HCT116 (cell line): ENCODE data around the gene CFAP61. TPM values are rescaled to one million over a fixed set of nuclear protein-coding genes. Genes with fewer than 3 reads are reported as not detected.

Experiments used
- ATAC-seq: fragments of 200-7000 bp; cut with Tn5 transposase; 2 replicates; pipeline ENCODE4 v1.9.1; 2020; ENCODE audit warnings: mild to moderate bottlenecking, moderate library complexity
- BruUV-seq: library from RNA; stranded (reverse); fragments of 400-500 nt; replicated peaks from 2 replicates; lab custom pipeline; 2021; lab: Mats Ljungman, UMichigan
- CTCF ChIA-PET: fragments of 300-600 bp; sonication (Branson Sonifier 250); formaldehyde crosslinking; loops from one replicate; lab custom pipeline; 2021; ENCODE audit warnings: antibody characterized with exemption; lab: Charles Lee
- POLR2A ChIA-PET: fragments of 300-600, 350-600 bp; sonication (Branson Sonifier 250); formaldehyde crosslinking; loops from one replicate; lab custom pipeline; 2021; ENCODE audit warnings: antibody characterized with exemption; lab: Charles Lee
- RAD21 ChIA-PET, 2 experiments: fragments of 300-600 bp; sonication (Branson Sonifier 250); formaldehyde crosslinking; loops; one replicate each; lab custom pipeline; 2023; ENCODE audit warnings: low total read pairs in 2 of 2; ENCODE audit not compliant: uncharacterized antibody in 2 of 2, unreplicated experiment in 2 of 2, low non-redundant PET in 1 of 2; lab: Charles Lee
- DNase-seq: peaks from one replicate; pipeline ENCODE4 v3.0.0-alpha.2; 2010; ENCODE audit warnings: low read depth, low spot score
- H2AFZ ChIP-seq: fragments of 200-600 bp; shearing (Covaris generic), sonication (generic); 2 replicates; pipeline ENCODE4 v1.6.1; 2017; ENCODE audit warnings: low read depth, mixed run types, mixed read lengths, antibody characterized with exemption, low read length; ENCODE audit not compliant: poor library complexity, severe bottlenecking
- H3K27ac ChIP-seq: 2 replicates; pipeline ENCODE4 v1.5.1; 2012; ENCODE audit warnings: low read depth, low read length
- H3K27me3 ChIP-seq: fragments of 200-600 bp; sonication (generic); 2 replicates; pipeline ENCODE4 v1.6.1; 2016; ENCODE audit warnings: mixed run types, low read length, mixed read lengths; ENCODE audit not compliant: insufficient read depth
- H3K36me3 ChIP-seq, 2 experiments: fragments of 200-500 bp in 1 of 2; fragments of 200-600 bp in 1 of 2; sonication (Bioruptor generic) in 1 of 2; sonication (generic) in 1 of 2; 2 replicates each; pipeline versions ENCODE4 v1.5.1 to v1.6.1; 2014 to 2016; ENCODE audit warnings: low read length in 2 of 2, inconsistent platforms in 1 of 2, mixed read lengths in 1 of 2, mixed run types in 1 of 2; ENCODE audit not compliant: insufficient read depth in 2 of 2, control insufficient read depth in 1 of 2
- H3K4me1 ChIP-seq, 2 experiments: fragments of 200-600 bp in 1 of 2; sonication (generic) in 1 of 2; 2 replicates each; pipeline versions ENCODE4 v1.5.1 to v1.6.1; 2012 to 2017; ENCODE audit warnings: low read length in 2 of 2, inconsistent platforms in 1 of 2, mild to moderate bottlenecking in 1 of 2, mixed read lengths in 1 of 2, mixed run types in 1 of 2, moderate library complexity in 1 of 2; ENCODE audit not compliant: insufficient read depth in 2 of 2, control insufficient read depth in 1 of 2
- H3K4me2 ChIP-seq: fragments of 200-600 bp; sonication (generic); 2 replicates; pipeline ENCODE4 v1.6.1; 2017; ENCODE audit warnings: mixed run types, low read length, mixed read lengths
- H3K4me3 ChIP-seq, 2 experiments: fragments of 200-600 bp in 1 of 2; sonication (generic) in 1 of 2; replicated peaks in 1 of 2; 2 replicates each; pipeline ENCODE4 v1.5.1; 2011 to 2016; ENCODE audit warnings: low read length in 2 of 2, control low read depth in 1 of 2, low read depth in 1 of 2, mild to moderate bottlenecking in 1 of 2, mixed read lengths in 1 of 2, mixed run types in 1 of 2
- H3K79me2 ChIP-seq: fragments of 200-600 bp; sonication (generic); 2 replicates; pipeline ENCODE4 v1.6.1; 2017; ENCODE audit warnings: mild to moderate bottlenecking, mixed run types, low read length, moderate library complexity, mixed read lengths; ENCODE audit not compliant: insufficient read depth
- H3K9ac ChIP-seq: fragments of 200-600 bp; sonication (generic); 2 replicates; pipeline ENCODE4 v1.6.1; 2016; ENCODE audit warnings: low read length, mixed read lengths
- H3K9me2 ChIP-seq: fragments of 200-600 bp; sonication (generic), shearing (Covaris generic); 2 replicates; pipeline ENCODE4 v1.6.1; 2017; ENCODE audit warnings: mixed run types, mild to moderate bottlenecking, moderate library complexity; ENCODE audit not compliant: insufficient read depth
- H3K9me3 ChIP-seq, 2 experiments: fragments of 200-500 bp in 1 of 2; fragments of 200-600 bp in 1 of 2; sonication (Bioruptor generic) in 1 of 2; sonication (generic) in 1 of 2; 2 replicates each; pipeline ENCODE4 v1.6.1; 2014 to 2017; ENCODE audit warnings: low read length in 2 of 2, mixed read lengths in 2 of 2, inconsistent platforms in 1 of 2, low read depth in 1 of 2, mild to moderate bottlenecking in 1 of 2, mixed run types in 1 of 2, moderate library complexity in 1 of 2; ENCODE audit not compliant: control insufficient read depth in 1 of 2, insufficient read depth in 1 of 2
- H4K20me1 ChIP-seq: fragments of 200-600 bp; sonication (generic), shearing (Covaris generic); 2 replicates; pipeline ENCODE4 v1.6.1; 2017; ENCODE audit warnings: mixed run types, mild to moderate bottlenecking, moderate library complexity; ENCODE audit not compliant: insufficient read depth
- ATF3 ChIP-seq: IDR thresholded peaks from 2 replicates; pipeline ENCODE4 v1.6.1; 2012
- CBX3 ChIP-seq: IDR thresholded peaks from 2 replicates; pipeline ENCODE4 v1.6.1; 2012; ENCODE audit warnings: low read depth
- CTCF ChIP-seq, 3 experiments: fragments of 200-600 bp in 1 of 3; sonication (generic) in 1 of 3; IDR thresholded peaks in 2 of 3; conservative IDR thresholded peaks in 1 of 3; 2 replicates each; pipeline ENCODE4 v1.5.1; 2012 to 2017; ENCODE audit warnings: low read depth in 2 of 3, low read length in 2 of 3, antibody characterized with exemption in 1 of 3, borderline replicate concordance in 1 of 3, control low read depth in 1 of 3, mild to moderate bottlenecking in 1 of 3, mixed read lengths in 1 of 3, mixed run types in 1 of 3, moderate library complexity in 1 of 3; ENCODE audit not compliant: insufficient read depth in 1 of 3
- EGR1 ChIP-seq: IDR thresholded peaks from 2 replicates; pipeline ENCODE4 v1.6.1; 2012; ENCODE audit warnings: low read depth
- EZH2phosphoT487 ChIP-seq: fragments of 200-600 bp; IDR thresholded peaks from 2 replicates; pipeline ENCODE4 v1.6.1; 2018; ENCODE audit warnings: antibody characterized with exemption, borderline replicate concordance
- JUND ChIP-seq: IDR thresholded peaks from 2 replicates; pipeline ENCODE4 v1.6.1; 2012
- POLR2A ChIP-seq: IDR thresholded peaks from 2 replicates; pipeline ENCODE4 v1.7.0; 2011; ENCODE audit warnings: borderline replicate concordance; ENCODE audit not compliant: insufficient read depth, insufficient read length; ENCODE audit errors: extremely low read depth
- POLR2AphosphoS5 ChIP-seq: IDR thresholded peaks from 2 replicates; pipeline ENCODE4 v1.6.1; 2011; ENCODE audit warnings: mild to moderate bottlenecking, low read depth, low read length, moderate library complexity
- RAD21 ChIP-seq: IDR thresholded peaks from 2 replicates; pipeline ENCODE4 v1.6.1; 2012; ENCODE audit warnings: low read depth, mild to moderate bottlenecking
- SIN3A ChIP-seq: IDR thresholded peaks from 2 replicates; pipeline ENCODE4 v1.6.1; 2012; ENCODE audit warnings: low read depth
- SP1 ChIP-seq: IDR thresholded peaks from 2 replicates; pipeline ENCODE4 v1.6.1; 2012; ENCODE audit warnings: low read depth
- SRF ChIP-seq: IDR thresholded peaks from 2 replicates; pipeline ENCODE4 v1.6.1; 2012; ENCODE audit warnings: low read depth
- YY1 ChIP-seq: IDR thresholded peaks from 2 replicates; pipeline ENCODE4 v1.6.1; 2011; ENCODE audit warnings: low read length, low read depth, moderate library complexity, mild to moderate bottlenecking; ENCODE audit not compliant: insufficient replicate concordance; ENCODE audit errors: extremely low read depth
- ZNF274 ChIP-seq: fragments of 200-500 bp; sonication (Bioruptor generic); IDR thresholded peaks from 2 replicates; pipeline ENCODE4 v1.6.1; 2014; ENCODE audit warnings: mild to moderate bottlenecking, low read depth, low read length, inconsistent platforms
- intact Hi-C: fragments of 100-400 bp; cut with micrococcal nuclease; formaldehyde crosslinking; loops from 2 replicates; pipeline ENCODE4 v1.10.0; 2022
- total RNA-seq: library from RNA; stranded (reverse); gene quantifications from one replicate; pipeline ENCODE4 v1.2.1, GENCODE V29; 2021; ENCODE audit not compliant: unreplicated experiment
- TF ChIP-seq, protein P1 (sequence below): IDR thresholded peaks from 2 replicates; pipeline ENCODE4 v1.6.1; 2011; ENCODE audit warnings: mild to moderate bottlenecking, low read length, moderate library complexity; ENCODE audit not compliant: insufficient replicate concordance; ENCODE audit errors: extremely low read depth

The CFAP61 gene
- total RNA-seq, 1 experiment from 2014 or later, result 1.7 TPM

DNA sequence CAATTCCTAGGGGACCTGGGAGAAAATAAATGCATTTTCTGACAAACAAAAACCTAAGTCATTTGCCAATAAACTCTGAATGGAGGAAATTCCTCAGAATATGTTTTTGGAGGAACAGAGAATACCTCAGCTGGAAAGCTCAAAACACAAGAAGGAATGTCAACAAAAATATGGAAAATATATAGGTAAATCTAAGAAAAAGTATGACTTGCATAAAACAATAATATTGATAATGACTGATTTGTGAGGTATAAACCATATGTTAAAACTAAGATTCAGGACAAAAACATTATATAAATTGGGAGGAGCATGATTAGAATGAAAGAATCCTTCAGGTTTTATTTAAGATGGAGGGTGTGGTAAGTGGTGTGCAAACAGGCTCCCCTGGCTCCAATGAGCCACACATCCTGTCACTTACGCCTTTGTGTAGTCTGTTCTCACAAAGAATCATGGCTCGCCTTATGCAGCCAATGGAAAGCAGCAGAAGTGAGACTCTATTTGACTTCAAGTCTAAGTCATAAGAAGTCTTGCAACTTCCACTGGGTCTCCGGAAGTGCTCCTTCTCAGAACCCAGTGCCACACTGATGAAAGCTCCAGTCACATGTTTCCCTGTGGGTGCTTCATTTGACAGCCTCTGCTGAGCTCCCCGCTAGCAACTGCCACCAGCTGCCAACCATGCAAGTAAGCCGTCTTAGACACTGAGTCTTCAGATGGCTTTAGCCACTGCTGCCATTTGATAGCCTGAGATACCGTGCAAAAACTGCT lies 8.1 kb downstream of the CFAP61 start:
- Histone ChIP-seq H3K9me3 (no peaks in the 10 kb centered on the region), H4K20me1 (no peaks in the 10 kb centered on the region), H3K27me3 (peaks cover 10% of the 10 kb centered on the region; the same call in 1 of the 2 replicates), H3K9me2 (no peaks in the 10 kb centered on the region), H2AFZ (no peak overlapping the region)
- intact Hi-C loops, result no loop called here
- RAD21 ChIA-PET, result no interaction called here
- ATAC-seq, result no peak
- TF ChIP-seq JUND (no peak), SP1 (no peak), RAD21 (no peak), EZH2phosphoT487 (no peak), ZNF274 (no peak), ATF3 (no peak), SRF (no peak), POLR2A (no peak), CTCF (IDR thresholded peaks at IDR 0.05 in 2 of 3, conservative IDR thresholded peaks at IDR 0.05 in 1 of 3; ENCODE audit: borderline replicate concordance in 1 of 3, insufficient read depth in 1 of 3, low read depth in 2 of 3, low read length in 2 of 3) (no peak), POLR2AphosphoS5 (no peak), YY1 (no peak), CBX3 (no peak), SIN3A (no peak), EGR1 (no peak)
- TF ChIP-seq, protein P1, sequence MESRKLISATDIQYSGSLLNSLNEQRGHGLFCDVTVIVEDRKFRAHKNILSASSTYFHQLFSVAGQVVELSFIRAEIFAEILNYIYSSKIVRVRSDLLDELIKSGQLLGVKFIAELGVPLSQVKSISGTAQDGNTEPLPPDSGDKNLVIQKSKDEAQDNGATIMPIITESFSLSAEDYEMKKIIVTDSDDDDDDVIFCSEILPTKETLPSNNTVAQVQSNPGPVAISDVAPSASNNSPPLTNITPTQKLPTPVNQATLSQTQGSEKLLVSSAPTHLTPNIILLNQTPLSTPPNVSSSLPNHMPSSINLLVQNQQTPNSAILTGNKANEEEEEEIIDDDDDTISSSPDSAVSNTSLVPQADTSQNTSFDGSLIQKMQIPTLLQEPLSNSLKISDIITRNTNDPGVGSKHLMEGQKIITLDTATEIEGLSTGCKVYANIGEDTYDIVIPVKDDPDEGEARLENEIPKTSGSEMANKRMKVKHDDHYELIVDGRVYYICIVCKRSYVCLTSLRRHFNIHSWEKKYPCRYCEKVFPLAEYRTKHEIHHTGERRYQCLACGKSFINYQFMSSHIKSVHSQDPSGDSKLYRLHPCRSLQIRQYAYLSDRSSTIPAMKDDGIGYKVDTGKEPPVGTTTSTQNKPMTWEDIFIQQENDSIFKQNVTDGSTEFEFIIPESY, result no peak
- TF ChIP-seq, all 23 proteins: peak for 0
- BruUV-seq, result no TSS peak
- Histone ChIP-seq H3K4me2 (no peak overlapping the region), H3K79me2 (no peaks in the 10 kb centered on the region), H3K9ac (no peak overlapping the region), H3K4me1 (no peaks in the 10 kb centered on the region), H3K27ac (no peak overlapping the region), H3K36me3 (no peaks in the 10 kb centered on the region), H3K4me3 (no peak overlapping the region)
- ChIA-PET POLR2A (no interaction called here), CTCF (no interaction called here)
- no peak for DNase-seq
